NCI-H187 (cell line): ENCODE measurements around the gene MSGN1.

Experiments
- DNase-seq, 2 experiments: peaks; one replicate each; lab custom pipeline; 2025; lab: John Stamatoyannopoulos, UW

The MSGN1 gene, protein sequence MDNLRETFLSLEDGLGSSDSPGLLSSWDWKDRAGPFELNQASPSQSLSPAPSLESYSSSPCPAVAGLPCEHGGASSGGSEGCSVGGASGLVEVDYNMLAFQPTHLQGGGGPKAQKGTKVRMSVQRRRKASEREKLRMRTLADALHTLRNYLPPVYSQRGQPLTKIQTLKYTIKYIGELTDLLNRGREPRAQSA

DNA sequence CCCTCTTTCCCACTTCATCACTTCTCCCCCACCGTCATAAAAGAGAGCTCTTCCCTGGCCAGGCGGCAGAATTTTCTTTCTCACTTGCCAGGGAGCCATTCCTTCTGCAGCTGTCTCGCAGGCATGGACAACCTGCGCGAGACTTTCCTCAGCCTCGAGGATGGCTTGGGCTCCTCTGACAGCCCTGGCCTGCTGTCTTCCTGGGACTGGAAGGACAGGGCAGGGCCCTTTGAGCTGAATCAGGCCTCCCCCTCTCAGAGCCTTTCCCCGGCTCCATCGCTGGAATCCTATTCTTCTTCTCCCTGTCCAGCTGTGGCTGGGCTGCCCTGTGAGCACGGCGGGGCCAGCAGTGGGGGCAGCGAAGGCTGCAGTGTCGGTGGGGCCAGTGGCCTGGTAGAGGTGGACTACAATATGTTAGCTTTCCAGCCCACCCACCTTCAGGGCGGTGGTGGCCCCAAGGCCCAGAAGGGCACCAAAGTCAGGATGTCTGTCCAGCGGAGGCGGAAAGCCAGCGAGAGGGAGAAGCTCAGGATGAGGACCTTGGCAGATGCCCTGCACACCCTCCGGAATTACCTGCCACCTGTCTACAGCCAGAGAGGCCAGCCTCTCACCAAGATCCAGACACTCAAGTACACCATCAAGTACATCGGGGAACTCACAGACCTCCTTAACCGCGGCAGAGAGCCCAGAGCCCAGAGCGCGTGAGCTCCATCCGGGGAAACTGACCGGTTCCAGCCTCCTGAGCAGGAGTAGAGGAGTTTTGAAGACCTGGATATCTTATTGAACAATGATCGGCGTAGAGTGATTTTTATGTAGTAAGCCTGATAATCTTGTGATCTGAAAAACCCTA, at the start of gene MSGN1:
Gene MSGN1, plus strand, starts transcription at position 65 of the 850 bp plus-strand sequence. Its CDS starts 59 bp downstream, at position 124.
- no peak for DNase-seq

- no peak for DNase-seq
Measured at GRCh38 chr2:17768894-17769293, 47.4 kb upstream of the MSGN1 start.

DNA sequence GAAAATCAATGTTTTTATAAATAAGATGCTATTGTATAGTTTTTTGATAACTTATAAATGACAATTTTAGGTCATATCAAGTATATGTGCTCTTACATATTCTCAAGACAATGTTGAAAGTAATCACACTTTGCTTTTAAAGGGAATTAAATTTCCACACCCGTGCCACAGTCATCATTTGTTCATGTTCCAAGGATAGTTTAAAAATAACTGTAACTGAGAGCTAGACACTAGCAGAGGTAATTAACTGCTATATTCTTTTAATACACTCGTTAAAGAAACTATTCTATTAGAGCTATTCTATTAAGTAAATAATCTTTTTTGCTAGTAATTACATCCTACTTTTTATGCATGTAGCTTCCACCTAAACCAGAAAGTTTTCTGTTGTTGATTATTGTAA, 44.3 kb upstream of the MSGN1 start:
- no peak for DNase-seq

- no peak for DNase-seq
Measured at GRCh38 chr2:17772532-17772931, 43.7 kb upstream of the MSGN1 start.

DNA sequence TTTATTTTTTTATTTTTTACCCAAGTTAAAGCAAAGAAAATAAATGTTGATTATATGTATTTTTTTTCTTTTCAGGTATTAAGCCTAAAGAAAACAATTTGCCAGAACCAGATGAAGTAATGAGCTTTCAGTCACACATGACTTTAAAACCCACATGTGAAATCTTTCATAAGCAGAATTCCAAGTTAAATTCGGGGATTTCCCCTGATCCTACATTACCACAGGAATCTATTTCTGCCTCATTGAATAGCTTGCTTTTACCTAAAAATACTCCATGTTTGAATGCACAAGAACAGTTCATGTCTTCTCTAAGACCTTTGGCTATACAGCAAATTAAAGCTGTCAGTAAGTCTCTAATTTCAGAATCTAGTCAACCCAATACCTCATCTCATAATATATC, 35.7 kb upstream of the MSGN1 start:
- DNase-seq: no peak

DNA sequence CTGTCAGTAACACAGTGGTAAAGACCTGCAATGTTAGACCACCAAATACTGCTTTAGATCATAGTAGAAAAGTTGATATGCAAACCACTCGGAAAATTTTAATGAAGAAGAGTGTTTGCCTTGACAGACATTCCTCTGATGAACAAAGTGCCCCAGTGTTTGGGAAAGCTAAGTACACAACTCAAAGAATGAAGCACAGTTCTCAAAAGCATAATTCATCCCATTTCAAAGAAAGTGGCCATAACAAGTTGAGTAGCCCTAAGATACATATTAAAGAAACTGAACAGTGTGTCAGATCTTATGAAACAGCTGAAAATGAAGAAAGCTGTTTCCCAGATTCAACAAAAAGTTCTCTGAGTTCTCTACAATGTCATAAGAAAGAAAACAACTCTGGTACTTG, 34.8 kb upstream of the MSGN1 start:
- DNase-seq: no peak

DNA sequence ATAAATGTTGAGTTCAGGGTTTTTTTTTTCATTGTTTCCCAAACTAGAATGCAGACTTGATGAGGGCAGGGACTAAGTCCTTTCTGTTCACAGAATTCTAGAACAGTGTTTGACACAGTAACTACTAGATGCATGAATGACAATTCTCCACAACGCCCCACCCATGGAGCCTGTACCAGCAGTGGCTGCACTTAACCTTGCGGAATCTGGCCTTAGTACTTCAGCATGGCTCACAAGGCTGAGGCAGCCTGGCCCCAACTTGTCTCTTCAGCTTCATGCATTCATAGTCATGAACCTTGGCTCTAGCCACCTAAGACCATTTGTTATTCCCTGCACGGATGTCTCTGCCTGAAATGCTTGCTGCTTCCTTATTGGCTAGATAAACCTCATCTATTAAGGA, 29.5 kb upstream of the MSGN1 start:
- no peak for DNase-seq

DNA sequence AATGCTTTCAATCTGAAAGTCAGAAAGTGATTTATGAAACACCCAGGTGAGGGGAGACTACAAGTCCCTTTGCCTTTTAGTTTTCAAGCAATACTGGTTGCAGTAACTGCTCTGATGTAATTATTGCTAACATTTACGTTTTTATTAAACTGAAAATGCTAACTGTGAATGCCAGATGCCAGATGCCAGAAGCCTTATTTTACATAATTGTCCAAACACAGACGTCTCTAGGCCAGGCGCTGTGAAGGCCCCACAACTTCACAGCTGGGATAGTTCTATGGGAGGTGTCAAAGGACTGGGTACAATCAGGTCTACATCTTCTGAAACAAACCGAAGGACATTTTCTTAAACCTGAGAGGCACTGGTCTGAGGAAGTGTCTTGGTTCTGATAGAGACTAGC, 27.5 kb upstream of the MSGN1 start:
- no peak for DNase-seq

DNA sequence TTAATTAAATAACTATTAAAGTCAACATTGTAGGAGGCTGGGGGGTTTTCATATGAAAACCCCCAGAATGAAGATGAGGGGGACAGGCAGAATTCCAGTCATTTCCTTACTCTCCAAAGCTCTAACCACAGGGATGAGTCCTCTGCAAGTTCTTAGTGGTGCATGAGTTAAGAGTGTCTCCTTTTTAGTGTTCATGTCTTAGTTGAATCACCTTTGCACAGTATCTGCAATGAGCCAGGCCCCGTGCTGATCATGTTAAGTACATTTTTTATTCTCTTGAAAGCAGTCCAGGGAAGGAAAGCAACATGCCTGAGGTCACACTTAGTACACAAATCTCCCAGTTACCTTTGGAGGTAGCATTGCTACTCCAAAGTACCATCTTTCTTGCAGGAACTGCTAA, 25.7 kb upstream of the MSGN1 start:
- no peak for DNase-seq

DNA sequence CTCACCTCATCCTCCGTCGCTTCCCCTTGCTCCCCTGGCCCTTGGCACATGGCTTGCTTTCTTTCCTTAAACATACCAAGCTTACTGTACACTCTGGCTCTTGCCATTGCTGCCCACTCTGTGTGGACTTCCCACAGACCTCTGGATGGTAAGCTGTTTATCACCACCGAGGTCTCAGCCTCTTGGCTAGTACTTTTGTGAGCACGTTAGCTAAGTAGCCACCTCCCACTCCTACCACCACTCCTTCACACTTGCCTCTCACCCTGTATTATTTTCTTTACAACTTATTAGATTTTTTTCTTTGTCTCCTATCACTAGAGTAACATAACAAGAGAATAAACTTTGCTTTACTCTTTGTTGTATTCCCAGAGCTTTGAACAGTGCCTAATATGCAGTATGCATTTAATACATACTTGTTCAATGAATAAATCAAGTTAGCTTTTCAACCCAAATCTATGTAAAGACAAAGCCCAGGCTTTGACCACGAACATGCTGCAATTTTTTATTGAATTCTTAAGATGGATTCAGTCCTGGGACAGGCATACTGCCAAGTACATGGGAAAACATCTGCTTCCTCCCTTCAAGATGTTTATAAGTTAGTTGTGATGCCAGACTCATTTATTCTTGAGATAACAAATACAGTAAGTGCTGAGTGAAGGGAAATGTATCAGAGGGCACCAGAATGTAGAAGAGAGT, 25.0 kb upstream of the MSGN1 start:
- no peak for DNase-seq

GRCh38 chr2:17791817-17792130, 24.5 kb upstream of the MSGN1 start:
- DNase-seq: no peak

- no peak for DNase-seq
Measured at GRCh38 chr2:17792515-17792914, 23.7 kb upstream of the MSGN1 start.

DNA sequence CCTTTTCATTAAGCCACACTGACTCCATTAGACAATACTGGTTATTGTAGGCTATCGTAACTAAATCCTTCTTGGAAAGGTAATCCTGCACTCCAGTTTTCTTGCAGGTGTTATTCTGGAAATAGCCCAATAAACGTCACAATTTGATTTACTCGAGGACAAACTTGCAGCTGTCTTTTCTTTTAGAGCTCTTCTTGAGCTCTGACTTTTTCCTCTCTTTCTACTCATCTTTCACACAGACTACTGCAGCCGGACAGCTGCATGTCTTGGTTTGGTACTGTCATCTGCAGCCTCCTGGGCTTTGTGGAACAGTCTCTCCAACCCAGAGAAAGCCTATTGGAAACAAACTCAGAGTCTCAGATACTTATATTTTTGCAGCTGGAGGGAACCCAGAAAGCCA, 23.0 kb upstream of the MSGN1 start:
- no peak for DNase-seq

- no peak for DNase-seq
Measured at GRCh38 chr2:17793803-17794354, 22.4 kb upstream of the MSGN1 start.

DNA sequence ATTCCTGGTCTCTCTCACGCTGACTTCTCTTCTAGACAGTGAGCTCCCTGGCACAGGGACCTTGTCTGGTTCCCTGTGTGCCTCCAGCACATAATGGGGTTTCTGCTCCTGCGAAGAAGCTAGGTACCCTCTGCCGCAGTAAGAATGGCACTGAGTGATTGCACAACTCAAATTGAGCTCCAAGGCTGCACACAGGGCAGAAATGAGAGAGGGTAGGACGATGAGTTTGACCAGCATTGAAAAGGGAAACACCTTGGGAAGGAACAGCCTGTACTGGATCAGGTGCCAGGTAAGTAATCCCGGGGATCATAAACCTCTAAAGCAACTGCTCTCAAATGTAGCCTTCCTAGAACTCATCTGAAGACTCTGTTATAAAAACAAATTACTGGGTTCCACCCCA, 21.0 kb upstream of the MSGN1 start:
- no peak for DNase-seq

- DNase-seq: no peak
Measured at GRCh38 chr2:17798338-17798737, 17.9 kb upstream of the MSGN1 start.

- no peak for DNase-seq
Measured at GRCh38 chr2:17799301-17800120, 16.7 kb upstream of the MSGN1 start.

DNA sequence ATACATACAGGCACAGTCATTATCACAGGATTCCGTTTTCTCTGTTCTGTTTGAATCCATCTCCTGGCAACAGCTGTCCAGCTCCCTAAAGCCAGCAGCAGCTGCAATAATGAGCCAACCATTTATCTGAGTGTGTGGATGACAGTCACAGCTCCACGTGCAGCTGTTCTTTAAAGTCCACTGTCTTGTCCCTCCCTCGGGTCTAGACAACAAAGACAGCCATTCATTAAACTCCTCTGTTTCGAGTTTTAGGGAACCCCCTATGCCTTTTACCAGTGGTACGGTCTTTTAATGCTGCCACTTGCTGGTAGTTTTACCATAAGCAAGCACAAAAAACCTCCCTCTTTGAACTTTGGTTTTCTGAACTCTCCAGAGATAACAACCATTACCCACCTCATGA, 16.0 kb upstream of the MSGN1 start:
- no peak for DNase-seq

DNA sequence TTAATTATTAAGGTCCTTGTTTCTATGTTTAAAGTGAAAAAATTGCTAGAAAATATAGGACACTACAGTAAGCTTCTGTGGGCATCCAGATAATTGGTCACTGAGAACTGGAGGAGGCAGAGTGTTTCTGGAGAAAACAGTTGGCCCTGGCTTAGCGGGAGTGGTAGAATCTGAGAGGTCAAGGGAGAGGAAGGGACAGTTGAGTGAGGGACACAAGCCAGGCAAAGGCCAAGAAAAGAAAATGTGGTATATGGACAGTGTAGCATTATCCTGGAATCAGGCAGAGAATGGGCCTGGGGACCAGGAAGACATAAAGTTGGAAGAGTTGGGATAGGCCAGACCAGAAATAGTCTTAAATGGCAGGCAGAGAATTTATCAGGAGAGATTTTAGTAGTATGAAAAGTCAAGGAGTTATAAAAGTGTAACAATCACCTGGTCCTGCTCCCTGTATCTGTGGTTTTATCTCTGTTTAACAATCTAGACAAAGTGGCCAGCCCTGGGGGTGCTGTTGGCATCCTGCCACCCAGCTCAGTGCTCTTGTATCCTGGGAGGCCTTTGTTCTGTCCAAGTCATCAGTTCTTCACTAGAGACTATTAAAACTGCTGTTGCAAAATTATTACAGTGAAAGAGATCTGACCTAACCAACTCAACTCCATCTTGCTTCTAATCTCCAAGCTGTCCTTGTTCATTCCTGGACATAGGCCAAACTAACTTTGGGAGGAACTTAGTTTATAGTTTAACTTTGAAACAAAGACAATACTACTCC, 15.4 kb upstream of the MSGN1 start:
- no peak for DNase-seq

GRCh38 chr2:17803497-17803896, 12.8 kb upstream of the MSGN1 start:
- DNase-seq: no peak

DNA sequence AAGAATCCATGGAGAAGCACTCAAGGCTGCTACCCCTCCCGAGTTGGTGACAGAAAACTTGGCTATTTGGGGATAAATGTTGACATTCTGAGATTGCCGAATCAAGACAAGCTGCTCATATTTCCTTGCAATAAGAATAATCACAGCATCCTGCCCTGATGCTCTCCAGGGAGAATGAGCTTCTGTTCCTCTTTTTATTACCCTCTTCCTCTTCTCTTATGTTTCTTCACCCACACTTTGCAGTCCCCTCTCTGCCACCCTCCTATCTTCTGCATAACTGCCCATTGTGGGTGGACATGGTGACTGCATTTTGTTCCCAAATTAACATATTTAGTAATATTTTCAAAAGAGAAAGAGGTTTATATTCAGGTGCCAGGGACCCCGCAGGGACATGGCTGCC, 11.9 kb upstream of the MSGN1 start:
- DNase-seq: no peak
